Activated CD8-positive, alpha-beta memory T cell treated with anti-CD3 and anti-CD28 coated beads, Interleukin-2, amount 50 U/mL, for 1 hour (primary cell): ENCODE results near the gene C3orf85.
"Not testable (repeated sequence)": the region's sequence is repeated elsewhere in the genome, so short reads cannot be mapped to it uniquely, and the experiment has no call there.

Experiments
- DNase-seq: peaks from one replicate; pipeline ENCODE4 v3.0.0-alpha.2; 2020; ENCODE audit errors: extremely low read depth

Gene C3orf85

GRCh38 chr3:109136523-109136922 lies at the start of gene C3orf85:
Gene C3orf85 (plus strand): TSS chr3:109136719. CDS start chr3:109136848, 129 bp downstream.
- DNase-seq, result no peak

- DNase-seq, result no peak
Observed at GRCh38 chr3:109089265-109089664, 47.3 kb upstream of the C3orf85 start.

- DNase-seq, result no peak
Observed at GRCh38 chr3:109091846-109092245, 44.7 kb upstream of the C3orf85 start.

GRCh38 chr3:109093561-109093960 lies 43.0 kb upstream of the C3orf85 start:
- DNase-seq, result no peak

- DNase-seq, result no peak
Observed at GRCh38 chr3:109095166-109095565, 41.4 kb upstream of the C3orf85 start.

- no peak for DNase-seq
Observed at GRCh38 chr3:109098079-109098644, 38.4 kb upstream of the C3orf85 start.

GRCh38 chr3:109109574-109109973 lies 26.9 kb upstream of the C3orf85 start:
- no peak for DNase-seq

GRCh38 chr3:109112946-109113760 lies 23.4 kb upstream of the C3orf85 start:
- no peak for DNase-seq

GRCh38 chr3:109114746-109115145 lies 21.8 kb upstream of the C3orf85 start:
- no peak for DNase-seq

- no peak for DNase-seq
Observed at GRCh38 chr3:109115451-109115850, 21.1 kb upstream of the C3orf85 start.

- no peak for DNase-seq
Observed at GRCh38 chr3:109116031-109116430, 20.5 kb upstream of the C3orf85 start.

- no peak for DNase-seq
Observed at GRCh38 chr3:109117939-109118338, 18.6 kb upstream of the C3orf85 start, which contains the start of gene MORC1. Gene MORC1 (minus strand): TSS chr3:109118134. CDS start chr3:109118059, 75 bp downstream.

GRCh38 chr3:109118584-109118983 lies 17.9 kb upstream of the C3orf85 start:
- no peak for DNase-seq

GRCh38 chr3:109122690-109123089 lies 13.8 kb upstream of the C3orf85 start:
- no peak for DNase-seq

GRCh38 chr3:109125902-109126301 lies 10.6 kb upstream of the C3orf85 start:
- DNase-seq, result no peak

- DNase-seq, result no peak
Observed at GRCh38 chr3:109127553-109127952, 9.0 kb upstream of the C3orf85 start.

GRCh38 chr3:109131276-109131675 lies 5.2 kb upstream of the C3orf85 start:
- no peak for DNase-seq

GRCh38 chr3:109132801-109133473 lies 3.6 kb upstream of the C3orf85 start:
- no peak for DNase-seq

- DNase-seq, result not testable (repeated sequence)
Observed at GRCh38 chr3:109133474-109133816, 3.1 kb upstream of the C3orf85 start.

- DNase-seq, result no peak
Observed at GRCh38 chr3:109137761-109138160, 1.2 kb downstream of the C3orf85 start.

- no peak for DNase-seq
Observed at GRCh38 chr3:109140318-109140717, 3.8 kb downstream of the C3orf85 start.

- DNase-seq, result no peak
Observed at GRCh38 chr3:109143646-109144045, 7.1 kb downstream of the C3orf85 start.

- DNase-seq, result no peak
Observed at GRCh38 chr3:109149078-109149477, 12.6 kb downstream of the C3orf85 start.
